SK-N-SH treated with all-trans-retinoic acid at 6 μM for 48 hours (cell line): ENCODE results near the gene ADI1.

Experiments used
- ATAC-seq: fragments of 200-7000 bp; cut with Tn5 transposase; 3 replicates; pipeline ENCODE4 v1.9.1; 2020; ENCODE audit warnings: mild to moderate bottlenecking, moderate library complexity
- ARNTL ChIP-seq: fragments of 450-650 bp; formaldehyde crosslinking; IDR thresholded peaks from 2 replicates; pipeline ENCODE4 v1.5.0; 2020; ENCODE audit warnings: low read depth, mild to moderate bottlenecking, moderate library complexity, borderline replicate concordance
- BACH2 ChIP-seq: fragments of 250-450 bp; sonication (Bioruptor Pico); IDR thresholded peaks from 2 replicates; pipeline ENCODE4 v1.9.0; 2021; ENCODE audit warnings: mild to moderate bottlenecking, borderline replicate concordance
- CSDC2 ChIP-seq: fragments of 250-450 bp; sonication (Bioruptor Pico); IDR thresholded peaks from 2 replicates; pipeline ENCODE4 v1.5.0; 2020; ENCODE audit warnings: mild to moderate bottlenecking, moderate library complexity
- ISL1 ChIP-seq: fragments of 250-450 bp; sonication (Bioruptor Pico); IDR thresholded peaks from 2 replicates; pipeline ENCODE4 v2.1.2; 2022; ENCODE audit warnings: mild to moderate bottlenecking, moderate library complexity
- OSR1 ChIP-seq: fragments of 250-450 bp; sonication (Bioruptor Pico); IDR thresholded peaks from 2 replicates; pipeline ENCODE4 v1.8.0; 2022; ENCODE audit warnings: moderate library complexity, mild to moderate bottlenecking, inconsistent platforms
- PPARA ChIP-seq: fragments of 250-450 bp; sonication (Bioruptor Pico); IDR thresholded peaks from 2 replicates; pipeline ENCODE4 v1.5.0; 2020; ENCODE audit warnings: mild to moderate bottlenecking, borderline replicate concordance
- RARB ChIP-seq: fragments of 250-450 bp; sonication (Bioruptor Pico); IDR thresholded peaks from 2 replicates; pipeline ENCODE4 v1.8.0; 2021; ENCODE audit warnings: mild to moderate bottlenecking, moderate library complexity
- SNAI2 ChIP-seq: fragments of 250-450 bp; sonication (Bioruptor Pico); IDR thresholded peaks from 2 replicates; pipeline ENCODE4 v1.5.0; 2020; ENCODE audit warnings: mild to moderate bottlenecking, moderate library complexity
- TCF4 ChIP-seq: fragments of 250-450 bp; sonication (Bioruptor Pico); IDR thresholded peaks from 2 replicates; pipeline ENCODE4 v1.8.0; 2021; ENCODE audit warnings: mild to moderate bottlenecking, moderate library complexity, borderline replicate concordance
- TOX ChIP-seq: fragments of 250-450 bp; sonication (Bioruptor Pico); IDR thresholded peaks from 2 replicates; pipeline ENCODE4 v1.8.0; 2021; ENCODE audit warnings: mild to moderate bottlenecking, moderate library complexity, borderline replicate concordance
- ZC3H10 ChIP-seq: fragments of 250-450 bp; sonication (Bioruptor Pico); IDR thresholded peaks from 2 replicates; pipeline ENCODE4 v1.5.1; 2021; ENCODE audit warnings: mild to moderate bottlenecking, moderate library complexity
- ZFP3 ChIP-seq: fragments of 250-450 bp; sonication (Bioruptor Pico); IDR thresholded peaks from 2 replicates; pipeline ENCODE4 v1.5.0; 2020; ENCODE audit warnings: mild to moderate bottlenecking, moderate library complexity
- ZFP30 ChIP-seq: fragments of 450-650 bp; formaldehyde crosslinking; IDR thresholded peaks from 2 replicates; pipeline ENCODE4 v1.5.0; 2022; ENCODE audit warnings: mild to moderate bottlenecking, moderate library complexity
- ZNF565 ChIP-seq: fragments of 450-650 bp; formaldehyde crosslinking; conservative IDR thresholded peaks from 2 replicates; pipeline ENCODE4 v1.5.0; 2020; ENCODE audit warnings: low read depth, mild to moderate bottlenecking, moderate library complexity
- ZNF70 ChIP-seq: fragments of 450-650 bp; formaldehyde crosslinking; IDR thresholded peaks from 2 replicates; pipeline ENCODE4 v1.5.0; 2020; ENCODE audit warnings: mild to moderate bottlenecking, moderate library complexity
- ZNF8 ChIP-seq: fragments of 450-650 bp; formaldehyde crosslinking; IDR thresholded peaks from 2 replicates; pipeline ENCODE4 v1.5.0; 2020; ENCODE audit warnings: mild to moderate bottlenecking, moderate library complexity
- TF ChIP-seq, protein P1 (sequence below): fragments of 250-450 bp; sonication (Bioruptor Pico); IDR thresholded peaks from 2 replicates; pipeline ENCODE4 v1.5.1; 2020; ENCODE audit warnings: low read depth, mild to moderate bottlenecking, moderate library complexity
- TF ChIP-seq, protein P2 (sequence below): fragments of 250-450 bp; sonication (Bioruptor Pico); IDR thresholded peaks from 2 replicates; pipeline ENCODE4 v1.8.0; 2020; ENCODE audit warnings: mild to moderate bottlenecking, moderate library complexity, borderline replicate concordance
- TF ChIP-seq, protein P3 (sequence below): fragments of 250-450 bp; sonication (Bioruptor Pico); IDR thresholded peaks from 2 replicates; pipeline ENCODE4 v1.5.0; 2020; ENCODE audit warnings: mild to moderate bottlenecking, moderate library complexity
- TF ChIP-seq, protein P4 (sequence below): fragments of 250-450 bp; sonication (Bioruptor Pico); IDR thresholded peaks from 2 replicates; pipeline ENCODE4 v1.5.1; 2021; ENCODE audit warnings: mild to moderate bottlenecking, moderate library complexity
- TF ChIP-seq, protein P5 (sequence below): fragments of 250-450 bp; sonication (Bioruptor Pico); IDR thresholded peaks from 2 replicates; pipeline ENCODE4 v1.8.0; 2021; ENCODE audit warnings: low read depth, mild to moderate bottlenecking, moderate library complexity, borderline replicate concordance

The ADI1 gene

DNA sequence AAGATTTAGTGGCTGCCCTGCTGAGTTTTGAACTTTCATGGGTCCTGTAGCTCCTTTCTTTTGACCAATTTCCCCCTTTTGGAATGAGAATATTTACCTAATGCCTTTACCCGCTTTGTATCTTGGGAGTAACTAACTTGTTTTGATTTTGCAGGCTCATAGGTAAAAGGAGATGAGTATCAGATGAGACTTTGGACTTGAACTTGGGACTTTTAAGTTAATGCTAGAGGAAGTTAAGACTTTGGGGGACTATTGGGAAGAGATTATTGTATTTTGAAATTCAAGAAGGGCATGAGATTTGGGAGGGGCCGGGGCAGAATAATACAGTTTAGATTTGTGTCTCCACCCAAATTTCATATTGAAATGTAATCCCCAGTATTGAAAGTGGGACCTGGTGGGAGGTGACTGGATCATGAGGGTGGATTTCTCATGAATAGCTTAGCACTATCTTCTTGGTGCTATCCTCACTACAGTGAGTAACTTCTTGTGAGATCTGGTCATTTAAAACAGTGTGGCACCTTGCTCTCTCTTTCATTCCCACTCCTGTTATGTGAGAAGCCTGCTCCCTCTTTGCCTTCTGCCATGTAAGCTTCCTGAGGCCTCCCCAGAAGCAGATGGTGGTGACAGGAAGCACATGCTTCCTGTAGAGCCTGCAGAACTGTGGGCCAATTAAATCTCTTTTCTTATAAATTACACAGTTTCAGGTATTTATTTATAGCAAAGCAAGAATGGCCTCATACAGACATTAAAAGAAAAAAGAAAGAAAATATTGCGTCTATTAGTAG is 6.1 kb downstream of the ADI1 start:
- TF ChIP-seq, protein P1, sequence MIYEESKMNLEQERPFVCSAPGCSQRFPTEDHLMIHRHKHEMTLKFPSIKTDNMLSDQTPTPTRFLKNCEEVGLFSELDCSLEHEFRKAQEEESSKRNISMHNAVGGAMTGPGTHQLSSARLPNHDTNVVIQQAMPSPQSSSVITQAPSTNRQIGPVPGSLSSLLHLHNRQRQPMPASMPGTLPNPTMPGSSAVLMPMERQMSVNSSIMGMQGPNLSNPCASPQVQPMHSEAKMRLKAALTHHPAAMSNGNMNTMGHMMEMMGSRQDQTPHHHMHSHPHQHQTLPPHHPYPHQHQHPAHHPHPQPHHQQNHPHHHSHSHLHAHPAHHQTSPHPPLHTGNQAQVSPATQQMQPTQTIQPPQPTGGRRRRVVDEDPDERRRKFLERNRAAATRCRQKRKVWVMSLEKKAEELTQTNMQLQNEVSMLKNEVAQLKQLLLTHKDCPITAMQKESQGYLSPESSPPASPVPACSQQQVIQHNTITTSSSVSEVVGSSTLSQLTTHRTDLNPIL, result no peak
- TF ChIP-seq ISL1 (no peak), ZFP3 (CRISPR knock-in tag) (no peak), CSDC2 (CRISPR knock-in tag) (no peak), SNAI2 (CRISPR knock-in tag) (no peak), ZFP30 (CRISPR knock-in tag) (no peak), OSR1 (CRISPR knock-in tag) (no peak), RARB (CRISPR knock-in tag) (no peak), PPARA (CRISPR knock-in tag) (no peak)
- TF ChIP-seq, protein P2, sequence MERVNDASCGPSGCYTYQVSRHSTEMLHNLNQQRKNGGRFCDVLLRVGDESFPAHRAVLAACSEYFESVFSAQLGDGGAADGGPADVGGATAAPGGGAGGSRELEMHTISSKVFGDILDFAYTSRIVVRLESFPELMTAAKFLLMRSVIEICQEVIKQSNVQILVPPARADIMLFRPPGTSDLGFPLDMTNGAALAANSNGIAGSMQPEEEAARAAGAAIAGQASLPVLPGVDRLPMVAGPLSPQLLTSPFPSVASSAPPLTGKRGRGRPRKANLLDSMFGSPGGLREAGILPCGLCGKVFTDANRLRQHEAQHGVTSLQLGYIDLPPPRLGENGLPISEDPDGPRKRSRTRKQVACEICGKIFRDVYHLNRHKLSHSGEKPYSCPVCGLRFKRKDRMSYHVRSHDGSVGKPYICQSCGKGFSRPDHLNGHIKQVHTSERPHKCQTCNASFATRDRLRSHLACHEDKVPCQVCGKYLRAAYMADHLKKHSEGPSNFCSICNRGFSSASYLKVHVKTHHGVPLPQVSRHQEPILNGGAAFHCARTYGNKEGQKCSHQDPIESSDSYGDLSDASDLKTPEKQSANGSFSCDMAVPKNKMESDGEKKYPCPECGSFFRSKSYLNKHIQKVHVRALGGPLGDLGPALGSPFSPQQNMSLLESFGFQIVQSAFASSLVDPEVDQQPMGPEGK, result no peak
- TF ChIP-seq, protein P3, sequence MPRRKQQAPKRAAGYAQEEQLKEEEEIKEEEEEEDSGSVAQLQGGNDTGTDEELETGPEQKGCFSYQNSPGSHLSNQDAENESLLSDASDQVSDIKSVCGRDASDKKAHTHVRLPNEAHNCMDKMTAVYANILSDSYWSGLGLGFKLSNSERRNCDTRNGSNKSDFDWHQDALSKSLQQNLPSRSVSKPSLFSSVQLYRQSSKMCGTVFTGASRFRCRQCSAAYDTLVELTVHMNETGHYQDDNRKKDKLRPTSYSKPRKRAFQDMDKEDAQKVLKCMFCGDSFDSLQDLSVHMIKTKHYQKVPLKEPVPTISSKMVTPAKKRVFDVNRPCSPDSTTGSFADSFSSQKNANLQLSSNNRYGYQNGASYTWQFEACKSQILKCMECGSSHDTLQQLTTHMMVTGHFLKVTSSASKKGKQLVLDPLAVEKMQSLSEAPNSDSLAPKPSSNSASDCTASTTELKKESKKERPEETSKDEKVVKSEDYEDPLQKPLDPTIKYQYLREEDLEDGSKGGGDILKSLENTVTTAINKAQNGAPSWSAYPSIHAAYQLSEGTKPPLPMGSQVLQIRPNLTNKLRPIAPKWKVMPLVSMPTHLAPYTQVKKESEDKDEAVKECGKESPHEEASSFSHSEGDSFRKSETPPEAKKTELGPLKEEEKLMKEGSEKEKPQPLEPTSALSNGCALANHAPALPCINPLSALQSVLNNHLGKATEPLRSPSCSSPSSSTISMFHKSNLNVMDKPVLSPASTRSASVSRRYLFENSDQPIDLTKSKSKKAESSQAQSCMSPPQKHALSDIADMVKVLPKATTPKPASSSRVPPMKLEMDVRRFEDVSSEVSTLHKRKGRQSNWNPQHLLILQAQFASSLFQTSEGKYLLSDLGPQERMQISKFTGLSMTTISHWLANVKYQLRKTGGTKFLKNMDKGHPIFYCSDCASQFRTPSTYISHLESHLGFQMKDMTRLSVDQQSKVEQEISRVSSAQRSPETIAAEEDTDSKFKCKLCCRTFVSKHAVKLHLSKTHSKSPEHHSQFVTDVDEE (CRISPR knock-in tag), result no peak
- ATAC-seq, result no peak

DNA sequence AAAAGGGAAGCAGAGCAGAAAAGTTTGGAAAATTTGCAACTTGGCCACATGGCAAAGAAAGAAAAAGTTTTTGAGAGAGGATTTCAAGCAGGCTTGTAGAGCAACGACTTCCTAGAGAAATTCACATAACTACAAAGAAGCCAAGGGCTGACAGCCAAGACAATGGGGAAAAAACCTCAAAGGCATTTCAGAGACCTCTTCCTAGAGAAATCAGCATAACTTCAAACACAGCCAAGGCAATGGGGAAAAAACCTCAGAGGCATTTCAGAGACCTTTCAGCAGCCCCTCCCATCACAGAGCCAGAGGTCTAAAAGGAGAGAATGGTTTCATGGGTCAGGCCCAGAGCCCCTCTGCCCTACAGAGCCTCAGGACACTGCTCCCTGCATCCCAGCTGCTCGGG is 7.2 kb downstream of the ADI1 start:
- TF ChIP-seq TOX (CRISPR knock-in tag), result no peak
- no peak for ATAC-seq

DNA sequence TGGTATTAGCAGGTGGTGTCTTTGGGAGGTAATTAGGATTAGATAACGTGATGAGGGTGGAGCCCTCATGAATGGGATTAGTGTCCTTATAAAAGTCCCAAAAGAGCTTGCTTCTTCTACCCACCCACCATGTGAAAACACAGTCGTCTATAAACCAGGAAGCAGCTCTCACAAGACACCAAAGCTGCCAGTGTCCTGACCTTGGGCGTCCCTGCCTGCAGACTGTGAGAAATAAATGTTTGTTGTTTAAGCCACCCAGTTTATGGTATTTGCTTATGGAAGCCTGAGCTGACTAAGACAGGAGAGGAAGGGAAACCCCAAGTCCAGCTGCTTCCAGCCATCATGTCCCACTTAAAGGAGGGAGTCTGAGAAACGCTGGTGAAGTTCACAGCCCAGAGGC is 13.6 kb downstream of the ADI1 start:
- no peak for TF ChIP-seq ZNF8 (CRISPR knock-in tag)
- no peak for TF ChIP-seq ARNTL (CRISPR knock-in tag)
- TF ChIP-seq ISL1, result no peak
- TF ChIP-seq ZFP30 (CRISPR knock-in tag), result no peak
- TF ChIP-seq TOX (CRISPR knock-in tag), result no peak
- no peak for TF ChIP-seq BACH2 (CRISPR knock-in tag)
- no peak for TF ChIP-seq TCF4 (CRISPR knock-in tag)
- TF ChIP-seq, protein P3 (CRISPR knock-in tag), result no peak
- no peak for TF ChIP-seq RARB (CRISPR knock-in tag)
- TF ChIP-seq, protein P4, sequence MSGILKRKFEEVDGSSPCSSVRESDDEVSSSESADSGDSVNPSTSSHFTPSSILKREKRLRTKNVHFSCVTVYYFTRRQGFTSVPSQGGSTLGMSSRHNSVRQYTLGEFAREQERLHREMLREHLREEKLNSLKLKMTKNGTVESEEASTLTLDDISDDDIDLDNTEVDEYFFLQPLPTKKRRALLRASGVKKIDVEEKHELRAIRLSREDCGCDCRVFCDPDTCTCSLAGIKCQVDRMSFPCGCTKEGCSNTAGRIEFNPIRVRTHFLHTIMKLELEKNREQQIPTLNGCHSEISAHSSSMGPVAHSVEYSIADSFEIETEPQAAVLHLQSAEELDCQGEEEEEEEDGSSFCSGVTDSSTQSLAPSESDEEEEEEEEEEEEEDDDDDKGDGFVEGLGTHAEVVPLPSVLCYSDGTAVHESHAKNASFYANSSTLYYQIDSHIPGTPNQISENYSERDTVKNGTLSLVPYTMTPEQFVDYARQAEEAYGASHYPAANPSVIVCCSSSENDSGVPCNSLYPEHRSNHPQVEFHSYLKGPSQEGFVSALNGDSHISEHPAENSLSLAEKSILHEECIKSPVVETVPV, result no peak
- TF ChIP-seq SNAI2 (CRISPR knock-in tag), result no peak
- no peak for TF ChIP-seq OSR1 (CRISPR knock-in tag)
- TF ChIP-seq, protein P1, result no peak
- TF ChIP-seq, protein P2, result no peak
- no peak for TF ChIP-seq ZC3H10 (CRISPR knock-in tag)
- no peak for TF ChIP-seq ZNF70 (CRISPR knock-in tag)
- TF ChIP-seq ZNF565 (CRISPR knock-in tag), result no peak
- TF ChIP-seq, protein P5, sequence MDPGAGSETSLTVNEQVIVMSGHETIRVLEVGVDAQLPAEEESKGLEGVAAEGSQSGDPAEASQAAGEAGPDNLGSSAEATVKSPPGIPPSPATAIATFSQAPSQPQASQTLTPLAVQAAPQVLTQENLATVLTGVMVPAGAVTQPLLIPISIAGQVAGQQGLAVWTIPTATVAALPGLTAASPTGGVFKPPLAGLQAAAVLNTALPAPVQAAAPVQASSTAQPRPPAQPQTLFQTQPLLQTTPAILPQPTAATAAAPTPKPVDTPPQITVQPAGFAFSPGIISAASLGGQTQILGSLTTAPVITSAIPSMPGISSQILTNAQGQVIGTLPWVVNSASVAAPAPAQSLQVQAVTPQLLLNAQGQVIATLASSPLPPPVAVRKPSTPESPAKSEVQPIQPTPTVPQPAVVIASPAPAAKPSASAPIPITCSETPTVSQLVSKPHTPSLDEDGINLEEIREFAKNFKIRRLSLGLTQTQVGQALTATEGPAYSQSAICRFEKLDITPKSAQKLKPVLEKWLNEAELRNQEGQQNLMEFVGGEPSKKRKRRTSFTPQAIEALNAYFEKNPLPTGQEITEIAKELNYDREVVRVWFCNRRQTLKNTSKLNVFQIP (CRISPR knock-in tag), result no peak
- no peak for TF ChIP-seq ZFP3 (CRISPR knock-in tag)
- no peak for TF ChIP-seq CSDC2 (CRISPR knock-in tag)

More for the DNA sequence above, 13.6 kb downstream of the ADI1 start:
- no peak for ATAC-seq
